ENCODE measurements around the gene PRDM11.

PRDM11 gene

GRCh38 chr11:45159781-45160365 is 13.4 kb downstream of the PRDM11 start:
- Histone ChIP-seq H4K20me1 (ENCODE audit: insufficient read depth, low read length) (no peaks in the 10 kb centered on the region), H3K4me3 (ENCODE audit: low read depth, low read length, poor library complexity, severe bottlenecking) (no peak overlapping the region), H2AFZ (ENCODE audit: low read length) (no peak overlapping the region), H3K9me3 (ENCODE audit: low read length) (no peaks in the 10 kb centered on the region), H3K27ac (ENCODE audit: low read depth, low read length, poor library complexity, severe bottlenecking) (no peak overlapping the region), H3K9me2 (ENCODE audit: low read depth, low read length) (no peaks in the 10 kb centered on the region), H3K9ac (ENCODE audit: low read length) (no peak overlapping the region), H3K36me3 (ENCODE audit: insufficient read depth, low read length) (no peaks in the 10 kb centered on the region), H3K4me1 (ENCODE audit: insufficient read depth, low read length, severe bottlenecking) (no peaks in the 10 kb centered on the region), H3K27me3 (ENCODE audit: insufficient read depth, low read length) (no peaks in the 10 kb centered on the region), H3K4me2 (ENCODE audit: low read length) (no peak overlapping the region), H3F3A (ENCODE audit: insufficient read depth, low read length) (no peaks in the 10 kb centered on the region), H3K79me2 (ENCODE audit: insufficient read depth, low read length) (no peaks in the 10 kb centered on the region)
- TF ChIP-seq, protein P1, sequence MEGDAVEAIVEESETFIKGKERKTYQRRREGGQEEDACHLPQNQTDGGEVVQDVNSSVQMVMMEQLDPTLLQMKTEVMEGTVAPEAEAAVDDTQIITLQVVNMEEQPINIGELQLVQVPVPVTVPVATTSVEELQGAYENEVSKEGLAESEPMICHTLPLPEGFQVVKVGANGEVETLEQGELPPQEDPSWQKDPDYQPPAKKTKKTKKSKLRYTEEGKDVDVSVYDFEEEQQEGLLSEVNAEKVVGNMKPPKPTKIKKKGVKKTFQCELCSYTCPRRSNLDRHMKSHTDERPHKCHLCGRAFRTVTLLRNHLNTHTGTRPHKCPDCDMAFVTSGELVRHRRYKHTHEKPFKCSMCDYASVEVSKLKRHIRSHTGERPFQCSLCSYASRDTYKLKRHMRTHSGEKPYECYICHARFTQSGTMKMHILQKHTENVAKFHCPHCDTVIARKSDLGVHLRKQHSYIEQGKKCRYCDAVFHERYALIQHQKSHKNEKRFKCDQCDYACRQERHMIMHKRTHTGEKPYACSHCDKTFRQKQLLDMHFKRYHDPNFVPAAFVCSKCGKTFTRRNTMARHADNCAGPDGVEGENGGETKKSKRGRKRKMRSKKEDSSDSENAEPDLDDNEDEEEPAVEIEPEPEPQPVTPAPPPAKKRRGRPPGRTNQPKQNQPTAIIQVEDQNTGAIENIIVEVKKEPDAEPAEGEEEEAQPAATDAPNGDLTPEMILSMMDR (IDR thresholded peaks at IDR 0.05; ENCODE audit: low read length), result no peak
- TF ChIP-seq EZH2 (IDR thresholded peaks at IDR 0.05; ENCODE audit: borderline replicate concordance, low read length), result no peak

- H4K20me1 ChIP-seq (ENCODE audit: insufficient read depth, low read length), result no peaks in the 10 kb centered on the region
- H3K9me3 ChIP-seq (ENCODE audit: low read length), result no peaks in the 10 kb centered on the region
- no peaks in the 10 kb centered on the region for H3K9me2 ChIP-seq (ENCODE audit: low read depth, low read length)
- H3K79me2 ChIP-seq (ENCODE audit: insufficient read depth, low read length), result no peaks in the 10 kb centered on the region
- H3K36me3 ChIP-seq (ENCODE audit: insufficient read depth, low read length), result no peaks in the 10 kb centered on the region
- TF ChIP-seq, protein P1 (IDR thresholded peaks at IDR 0.05; ENCODE audit: low read length), result no peak
- no peak for TF ChIP-seq EZH2 (IDR thresholded peaks at IDR 0.05; ENCODE audit: borderline replicate concordance, low read length)
- no peaks in the 10 kb centered on the region for H3K4me1 ChIP-seq (ENCODE audit: insufficient read depth, low read length, severe bottlenecking)
- H3K4me3 ChIP-seq (ENCODE audit: low read depth, low read length, poor library complexity, severe bottlenecking), result no peak overlapping the region
- H3K4me2 ChIP-seq (ENCODE audit: low read length), result no peak overlapping the region
- no peaks in the 10 kb centered on the region for H3F3A ChIP-seq (ENCODE audit: insufficient read depth, low read length)
- H3K27me3 ChIP-seq (ENCODE audit: insufficient read depth, low read length), result no peaks in the 10 kb centered on the region
- H3K27ac ChIP-seq (ENCODE audit: low read depth, low read length, poor library complexity, severe bottlenecking), result no peak overlapping the region
- no peak overlapping the region for H3K9ac ChIP-seq (ENCODE audit: low read length)
- no peak overlapping the region for H2AFZ ChIP-seq (ENCODE audit: low read length)
Observed at GRCh38 chr11:45161252-45162063, 15.0 kb downstream of the PRDM11 start.

DNA sequence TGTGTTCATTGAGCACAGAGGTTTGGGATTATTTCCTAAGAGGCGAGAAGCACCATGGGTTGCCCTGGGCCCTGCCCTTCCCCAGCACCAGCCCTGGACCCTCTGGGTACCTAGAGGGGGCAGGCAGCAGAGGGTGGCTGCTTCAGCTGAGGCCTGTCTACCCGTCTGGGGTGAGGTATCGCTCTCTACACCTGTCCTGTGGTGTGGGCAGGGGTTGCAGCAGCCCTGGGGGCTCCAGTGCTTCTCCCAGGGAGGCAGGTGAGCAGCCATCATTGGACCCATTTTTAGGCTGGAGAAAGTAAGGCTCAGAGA is 15.6 kb downstream of the PRDM11 start:
- Histone ChIP-seq H3K27ac (ENCODE audit: low read depth, low read length, poor library complexity, severe bottlenecking) (no peak overlapping the region), H3K4me1 (ENCODE audit: insufficient read depth, low read length, severe bottlenecking) (no peaks in the 10 kb centered on the region), H3K9ac (ENCODE audit: low read length) (no peak overlapping the region), H4K20me1 (ENCODE audit: insufficient read depth, low read length) (no peaks in the 10 kb centered on the region), H3K9me2 (ENCODE audit: low read depth, low read length) (no peaks in the 10 kb centered on the region), H3K36me3 (ENCODE audit: insufficient read depth, low read length) (no peaks in the 10 kb centered on the region), H3K27me3 (ENCODE audit: insufficient read depth, low read length) (no peaks in the 10 kb centered on the region), H3K9me3 (ENCODE audit: low read length) (no peaks in the 10 kb centered on the region), H2AFZ (ENCODE audit: low read length) (no peak overlapping the region), H3K79me2 (ENCODE audit: insufficient read depth, low read length) (no peaks in the 10 kb centered on the region), H3K4me3 (ENCODE audit: low read depth, low read length, poor library complexity, severe bottlenecking) (no peak overlapping the region), H3K4me2 (ENCODE audit: low read length) (no peak overlapping the region), H3F3A (ENCODE audit: insufficient read depth, low read length) (no peaks in the 10 kb centered on the region)
- no peak for TF ChIP-seq EZH2 (IDR thresholded peaks at IDR 0.05; ENCODE audit: borderline replicate concordance, low read length)
- TF ChIP-seq, protein P1 (IDR thresholded peaks at IDR 0.05; ENCODE audit: low read length), result no peak

All from OCI-LY1 (cell line).